ENCODE measurements around the gene BBS1.
"Not testable (repeated sequence)": the region's sequence is repeated elsewhere in the genome, so short reads cannot be mapped to it uniquely, and the experiment has no call there.

Gene BBS1

DNA sequence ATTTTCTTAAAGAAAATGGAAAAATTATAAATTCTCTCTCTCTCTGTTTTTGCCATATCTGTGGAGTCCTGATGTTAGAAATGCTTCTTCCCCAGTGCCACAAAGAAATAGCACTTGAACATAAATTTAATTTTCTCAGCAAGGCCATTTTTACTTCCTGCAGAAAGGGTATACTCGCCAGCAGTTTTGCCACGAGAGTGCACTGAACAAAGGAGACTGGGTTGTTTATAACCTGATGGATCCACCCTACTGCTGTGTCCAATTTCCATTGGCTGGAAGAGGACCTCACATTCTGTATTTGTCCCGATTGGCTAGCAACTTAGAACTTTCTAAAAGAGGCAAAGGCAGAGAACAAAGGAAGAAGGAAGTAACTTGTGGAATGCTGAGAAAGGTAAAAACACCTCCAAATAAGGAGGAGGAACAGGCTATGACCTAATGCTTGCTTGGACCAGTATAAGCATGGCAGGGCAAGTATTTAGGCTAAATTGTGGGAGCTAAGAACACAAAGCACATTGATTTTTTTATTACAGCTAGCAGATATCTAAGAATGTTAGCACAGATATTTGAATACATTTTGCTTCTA, 72.2 kb downstream of the BBS1 start:
- DNase-seq: not testable (repeated sequence)
